Neural progenitor cell (in vitro differentiated cells): Measurements from ENCODE around the gene ENPP1. TPM values are rescaled to one million over a fixed set of nuclear protein-coding genes. Genes with fewer than 3 reads are reported as not detected.
A peak's percentile ranks its signal among the peaks of the same experiment; 100 is the strongest.
"Not testable (repeated sequence)": the region's sequence is repeated elsewhere in the genome, so short reads cannot be mapped to it uniquely, and the experiment has no call there.

Experiments
- DNase-seq: peaks from one replicate; pipeline ENCODE4 v3.0.0-alpha.2; 2016; ENCODE audit warnings: low spot score
- H2AFZ ChIP-seq: fragments of 200-600 bp; sonication (generic); replicated peaks from 2 replicates; pipeline ENCODE4 v1.6.1; 2016; ENCODE audit warnings: antibody characterized with exemption
- H3F3A ChIP-seq: fragments of 200-600 bp; sonication (generic); 2 replicates; pipeline ENCODE4 v1.6.1; 2016; ENCODE audit warnings: antibody characterized with exemption, low read depth
- H3K27ac ChIP-seq: fragments of 200-600 bp; sonication (generic); 2 replicates; pipeline ENCODE4 v1.5.1; 2016; ENCODE audit warnings: mild to moderate bottlenecking
- H3K27me3 ChIP-seq: fragments of 200-600 bp; sonication (generic); 2 replicates; pipeline ENCODE4 v1.6.1; 2016; ENCODE audit warnings: mild to moderate bottlenecking, moderate library complexity
- H3K36me3 ChIP-seq: fragments of 200-600 bp; sonication (generic); 2 replicates; pipeline ENCODE4 v1.5.1; 2016
- H3K4me1 ChIP-seq: fragments of 200-600 bp; sonication (generic); 2 replicates; pipeline ENCODE4 v1.6.1; 2016; ENCODE audit warnings: mixed run types
- H3K4me2 ChIP-seq: fragments of 200-600 bp; sonication (generic); 2 replicates; pipeline ENCODE4 v1.6.1; 2016
- H3K4me3 ChIP-seq: fragments of 200-600 bp; sonication (generic); 2 replicates; pipeline ENCODE4 v1.5.1; 2016
- H3K79me2 ChIP-seq: fragments of 200-600 bp; sonication (generic); 2 replicates; pipeline ENCODE4 v1.6.1; 2016; ENCODE audit warnings: low read depth
- H3K9ac ChIP-seq: fragments of 200-600 bp; sonication (generic); 2 replicates; pipeline ENCODE4 v1.6.1; 2016
- H3K9me3 ChIP-seq: fragments of 200-600 bp; sonication (generic); 2 replicates; pipeline ENCODE4 v1.5.1; 2016; ENCODE audit warnings: low read depth
- H4K20me1 ChIP-seq: fragments of 200-600 bp; sonication (generic); 2 replicates; pipeline ENCODE4 v1.6.1; 2016; ENCODE audit warnings: low read depth
- H3K27ac Mint-ChIP-seq: 3 replicates; pipeline ENCODE4 v1.8.0; 2021; ENCODE audit warnings: mixed read lengths
- H3K27me3 Mint-ChIP-seq: 2 replicates; pipeline ENCODE4 v1.8.0; 2022; ENCODE audit warnings: low read depth, mild to moderate bottlenecking, inconsistent platforms, moderate library complexity, mixed read lengths; ENCODE audit not compliant: insufficient read depth
- H3K36me3 Mint-ChIP-seq: 3 replicates; pipeline ENCODE4 v1.8.0; 2021; ENCODE audit warnings: mixed read lengths
- H3K4me1 Mint-ChIP-seq: 3 replicates; pipeline ENCODE4 v1.8.0; 2021; ENCODE audit warnings: mixed read lengths
- H3K4me3 Mint-ChIP-seq: 3 replicates; pipeline ENCODE4 v1.8.0; 2021; ENCODE audit warnings: mild to moderate bottlenecking, moderate library complexity, mixed read lengths
- H3K9me3 Mint-ChIP-seq: 3 replicates; pipeline ENCODE4 v1.8.0; 2020; ENCODE audit warnings: mixed read lengths
- EZH2 ChIP-seq: fragments of 200-600 bp; sonication (generic); IDR thresholded peaks from 2 replicates; pipeline ENCODE4 v1.6.1; 2017; ENCODE audit warnings: antibody characterized with exemption, mild to moderate bottlenecking, moderate library complexity
- EZH2phosphoT487 ChIP-seq: fragments of 200-600 bp; sonication (generic); IDR thresholded peaks from 2 replicates; pipeline ENCODE4 v1.6.1; 2017; ENCODE audit warnings: antibody characterized with exemption
- total RNA-seq: library from RNA; depleted of rRNA; stranded (reverse); fragments of >200 nt; gene quantifications from 2 replicates; pipeline ENCODE4 v1.2.3, GENCODE V29; 2015; ENCODE audit warnings: low replicate concordance
- TF ChIP-seq, protein P1 (sequence below): fragments of 200-600 bp; sonication (generic); IDR thresholded peaks from 2 replicates; pipeline ENCODE4 v1.5.1; 2017; ENCODE audit warnings: antibody characterized with exemption, mild to moderate bottlenecking

ENPP1 gene
- total RNA-seq, 1 donor from 2014 or later = 9.7 TPM

DNA sequence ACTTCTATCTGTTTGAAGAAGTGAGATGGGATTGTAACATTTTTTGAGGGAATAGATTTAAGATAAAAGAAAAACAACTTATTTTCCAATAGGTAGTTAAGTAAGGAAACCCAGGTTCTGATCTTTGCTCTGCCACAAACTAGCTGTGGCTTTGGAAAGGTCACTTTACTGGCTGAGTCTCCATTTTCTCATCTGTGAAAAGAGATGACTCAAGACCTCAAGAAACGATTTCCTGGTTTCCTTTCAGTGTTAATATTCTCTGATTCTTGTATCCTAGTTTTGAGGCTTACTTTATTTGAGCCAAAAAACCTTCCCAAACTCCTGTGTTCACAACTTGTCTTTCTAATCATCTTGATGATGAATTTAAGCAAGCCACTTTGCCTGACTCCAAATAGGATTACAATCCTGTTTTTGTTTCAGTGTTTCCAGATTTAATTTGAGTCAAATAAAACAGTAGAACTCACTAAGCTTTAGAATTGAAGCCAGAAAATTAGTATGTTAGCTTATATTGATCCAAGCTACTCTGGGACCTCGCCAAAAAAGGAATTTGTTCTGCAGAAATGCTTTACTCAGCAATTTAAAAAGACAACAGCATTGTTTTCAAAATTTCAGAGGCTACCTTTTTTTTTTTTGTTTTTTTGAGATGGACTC, 51.1 kb downstream of the ENPP1 start:
- peaks cover 6% of the 10 kb centered on the region for H3K4me1 ChIP-seq
- H2AFZ ChIP-seq = no peak overlapping the region
- no peak overlapping the region for H3K4me2 ChIP-seq
- no peak overlapping the region for H3K9ac ChIP-seq
- Mint-ChIP-seq H3K4me1 (peaks cover 5% of the 10 kb centered on the region), H3K36me3 (no peaks in the 10 kb centered on the region), H3K27ac (no peak overlapping the region), H3K4me3 (no peak overlapping the region), H3K9me3 (peaks cover 4% of the 10 kb centered on the region), H3K27me3 (peaks cover 2% of the 10 kb centered on the region)
- no peaks in the 10 kb centered on the region for H3K36me3 ChIP-seq
- no peak overlapping the region for H3K4me3 ChIP-seq
- no peaks in the 10 kb centered on the region for H4K20me1 ChIP-seq
- H3K27ac ChIP-seq = no peak overlapping the region
- H3K79me2 ChIP-seq = no peaks in the 10 kb centered on the region
- H3K27me3 ChIP-seq = no peaks in the 10 kb centered on the region
- no peaks in the 10 kb centered on the region for H3K9me3 ChIP-seq
- H3F3A ChIP-seq = no peaks in the 10 kb centered on the region
- DNase-seq = no peak
- TF ChIP-seq, protein P1, sequence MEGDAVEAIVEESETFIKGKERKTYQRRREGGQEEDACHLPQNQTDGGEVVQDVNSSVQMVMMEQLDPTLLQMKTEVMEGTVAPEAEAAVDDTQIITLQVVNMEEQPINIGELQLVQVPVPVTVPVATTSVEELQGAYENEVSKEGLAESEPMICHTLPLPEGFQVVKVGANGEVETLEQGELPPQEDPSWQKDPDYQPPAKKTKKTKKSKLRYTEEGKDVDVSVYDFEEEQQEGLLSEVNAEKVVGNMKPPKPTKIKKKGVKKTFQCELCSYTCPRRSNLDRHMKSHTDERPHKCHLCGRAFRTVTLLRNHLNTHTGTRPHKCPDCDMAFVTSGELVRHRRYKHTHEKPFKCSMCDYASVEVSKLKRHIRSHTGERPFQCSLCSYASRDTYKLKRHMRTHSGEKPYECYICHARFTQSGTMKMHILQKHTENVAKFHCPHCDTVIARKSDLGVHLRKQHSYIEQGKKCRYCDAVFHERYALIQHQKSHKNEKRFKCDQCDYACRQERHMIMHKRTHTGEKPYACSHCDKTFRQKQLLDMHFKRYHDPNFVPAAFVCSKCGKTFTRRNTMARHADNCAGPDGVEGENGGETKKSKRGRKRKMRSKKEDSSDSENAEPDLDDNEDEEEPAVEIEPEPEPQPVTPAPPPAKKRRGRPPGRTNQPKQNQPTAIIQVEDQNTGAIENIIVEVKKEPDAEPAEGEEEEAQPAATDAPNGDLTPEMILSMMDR = no peak

DNA sequence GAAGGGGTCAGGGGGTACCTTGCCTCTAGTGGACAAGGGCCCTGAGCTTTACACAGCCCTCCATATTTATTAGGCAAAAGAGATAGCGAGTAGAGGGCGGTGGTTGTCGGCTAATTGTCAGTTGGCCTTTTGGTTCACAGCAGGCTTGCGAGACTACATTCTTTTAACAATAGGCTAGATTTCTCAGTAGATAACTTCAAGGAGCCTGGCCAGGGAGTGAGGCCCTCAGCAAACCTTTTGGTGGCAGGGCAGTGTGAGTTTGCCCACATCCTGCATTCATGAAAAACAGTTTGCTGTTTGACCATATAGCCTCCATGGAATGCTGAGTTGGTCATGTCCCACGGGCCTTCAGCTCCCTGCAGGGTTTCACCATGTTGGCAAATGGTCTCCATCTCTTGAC, 51.8 kb downstream of the ENPP1 start:
- not testable (repeated sequence) for H3K4me1 ChIP-seq, H3K4me2 ChIP-seq, H3K9me3 ChIP-seq, H3K79me2 ChIP-seq, H3K36me3 ChIP-seq, H3K27me3 Mint-ChIP-seq, H3K27ac ChIP-seq, H3K9me3 Mint-ChIP-seq, H3K27me3 ChIP-seq, H3K4me3 ChIP-seq, H3K4me3 Mint-ChIP-seq, H3K9ac ChIP-seq, H3K36me3 Mint-ChIP-seq, H3F3A ChIP-seq, H4K20me1 ChIP-seq, H2AFZ ChIP-seq, H3K4me1 Mint-ChIP-seq
- H3K27ac Mint-ChIP-seq = peak overlapping the region; percentile 39
- DNase-seq = peak; percentile 27

DNA sequence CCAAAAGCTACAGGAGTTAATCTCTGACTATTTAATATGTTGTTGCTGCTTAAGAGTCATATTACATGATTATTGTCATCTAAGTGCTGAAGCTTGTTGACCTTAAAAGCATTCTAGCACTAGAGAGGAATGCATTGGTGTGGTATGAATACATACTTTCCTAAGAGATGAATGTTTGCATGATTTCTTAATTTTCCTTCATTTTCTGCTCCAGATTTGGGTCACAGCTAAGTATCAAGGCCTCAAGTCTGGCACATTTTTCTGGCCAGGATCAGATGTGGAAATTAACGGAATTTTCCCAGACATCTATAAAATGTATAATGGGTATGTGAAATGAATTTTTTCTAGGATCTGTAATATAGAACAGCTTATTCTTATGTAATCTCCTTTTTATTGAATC, 53.6 kb downstream of the ENPP1 start:
- H3K9me3 Mint-ChIP-seq = peaks cover 4% of the 10 kb centered on the region
- Histone ChIP-seq H3K27me3 (no peaks in the 10 kb centered on the region), H3K79me2 (no peaks in the 10 kb centered on the region), H3K9ac (no peak overlapping the region), H3K4me3 (no peak overlapping the region), H2AFZ (no peak overlapping the region), H3K27ac (no peak overlapping the region), H3K9me3 (no peaks in the 10 kb centered on the region), H4K20me1 (no peaks in the 10 kb centered on the region), H3F3A (no peaks in the 10 kb centered on the region), H3K36me3 (no peaks in the 10 kb centered on the region), H3K4me1 (peaks cover 6% of the 10 kb centered on the region), H3K4me2 (no peak overlapping the region)
- no peak overlapping the region for H3K4me3 Mint-ChIP-seq
- H3K27me3 Mint-ChIP-seq = peaks cover 2% of the 10 kb centered on the region
- no peak for TF ChIP-seq EZH2
- no peak for TF ChIP-seq EZH2phosphoT487
- TF ChIP-seq, protein P1 = no peak
- H3K36me3 Mint-ChIP-seq = no peaks in the 10 kb centered on the region
- no peak for DNase-seq
- no peak overlapping the region for H3K27ac Mint-ChIP-seq
- H3K4me1 Mint-ChIP-seq = peaks cover 7% of the 10 kb centered on the region

DNA sequence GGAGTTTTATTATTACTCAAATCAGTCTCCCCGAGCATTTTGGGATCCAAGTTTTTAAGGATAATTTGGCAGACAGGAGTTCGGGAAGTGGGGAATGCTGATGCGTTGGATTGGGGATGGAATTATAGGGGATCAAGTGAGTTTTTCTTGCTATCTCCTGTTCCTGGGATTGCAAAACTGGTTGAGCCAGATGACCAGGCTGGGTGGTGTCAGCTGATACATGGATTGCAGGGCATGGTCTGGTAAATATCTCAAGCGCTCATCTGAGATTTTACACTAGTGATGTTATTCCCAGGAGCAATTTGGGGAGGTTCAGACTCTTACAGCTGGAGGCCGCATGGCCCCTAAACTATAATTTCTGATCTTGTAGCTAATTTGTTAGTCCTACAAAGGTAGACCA, 54.7 kb downstream of the ENPP1 start:
- Mint-ChIP-seq H3K9me3 (peaks cover 4% of the 10 kb centered on the region), H3K27ac (no peak overlapping the region), H3K4me1 (peaks cover 7% of the 10 kb centered on the region), H3K4me3 (no peak overlapping the region), H3K36me3 (no peaks in the 10 kb centered on the region), H3K27me3 (peaks cover 2% of the 10 kb centered on the region)
- Histone ChIP-seq H3K27ac (no peak overlapping the region), H3K4me1 (peaks cover 6% of the 10 kb centered on the region), H3K9me3 (no peaks in the 10 kb centered on the region), H3K36me3 (no peaks in the 10 kb centered on the region), H3K9ac (no peak overlapping the region), H4K20me1 (no peaks in the 10 kb centered on the region), H2AFZ (no peak overlapping the region), H3K27me3 (no peaks in the 10 kb centered on the region), H3K4me2 (no peak overlapping the region), H3F3A (no peaks in the 10 kb centered on the region), H3K79me2 (no peaks in the 10 kb centered on the region), H3K4me3 (no peak overlapping the region)
- no peak for DNase-seq
- TF ChIP-seq EZH2phosphoT487 (no peak), EZH2 (no peak)
- TF ChIP-seq, protein P1 = no peak
